Measurements from ENCODE around the gene CADPS. TPM values are rescaled to one million over a fixed set of nuclear protein-coding genes. Genes with fewer than 3 reads are reported as not detected.

Gene CADPS
- polyA plus RNA-seq, 1 of the 3 experiments (the other 2 are of a cell fraction): 5.8 TPM

DNA sequence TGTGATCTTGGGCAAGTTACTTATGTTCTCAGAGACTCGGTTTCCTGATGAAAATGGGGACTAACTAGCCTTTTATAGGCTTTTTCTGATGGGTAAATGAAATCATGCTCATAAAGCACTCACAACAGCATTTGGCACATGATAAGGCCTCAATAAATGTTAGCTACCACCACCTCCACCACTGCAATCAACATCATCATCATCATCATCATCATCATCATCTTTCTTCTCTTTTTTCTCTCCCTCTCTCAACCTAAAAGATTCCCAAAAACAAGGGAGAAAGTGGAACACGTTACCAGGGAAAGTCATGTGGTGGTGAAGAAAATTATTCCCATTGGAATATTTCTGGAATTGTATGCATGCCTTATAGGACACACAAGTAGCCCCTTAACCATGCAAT, 468.3 kb downstream of the CADPS start:
- Histone ChIP-seq H4K20me1 (ENCODE audit: insufficient read depth) (no peaks in the 10 kb centered on the region), H3K4me1 (ENCODE audit: control insufficient read depth in 1 of 2, insufficient read depth in 2 of 2, low read depth in 1 of 2, low read length in 1 of 2) (no peaks in the 10 kb centered on the region), H3K4me3 (ENCODE audit: low read depth in 2 of 2, low read length in 1 of 2) (no peak overlapping the region), H3K27me3 (ENCODE audit: insufficient read depth) (no peaks in the 10 kb centered on the region), H3K27ac (ENCODE audit: low read depth in 2 of 2, low read length in 1 of 2) (no peak overlapping the region), H3K36me3 (replicated peaks in 1 of 2; ENCODE audit: control insufficient read depth in 1 of 2, insufficient read depth in 2 of 2, low read length in 1 of 2) (no peaks in the 10 kb centered on the region), H2AFZ (ENCODE audit: low read depth) (no peak overlapping the region), H3K9ac (no peak overlapping the region), H3K9me3 (no peaks in the 10 kb centered on the region), H3F3A (replicated peaks; ENCODE audit: insufficient read depth) (no peaks in the 10 kb centered on the region), H3K79me2 (ENCODE audit: insufficient read depth) (no peaks in the 10 kb centered on the region), H3K9me2 (no peaks in the 10 kb centered on the region), H3K4me2 (no peak overlapping the region)
- DNase-seq: no peak
- ChIA-PET CTCF (no interaction called here), POLR2A (no interaction called here)
- no peak for TF ChIP-seq CHD2 (IDR thresholded peaks at IDR 0.05; ENCODE audit: low read length, partially characterized antibody)
- TF ChIP-seq RFX5 (IDR thresholded peaks at IDR 0.05; ENCODE audit: low read length): no peak
- TF ChIP-seq YY1 (IDR thresholded peaks at IDR 0.05; ENCODE audit: low read depth): no peak
- TF ChIP-seq CTCF (IDR thresholded peaks at IDR 0.05): no peak
- TF ChIP-seq JUND (IDR thresholded peaks at IDR 0.05): no peak
- 46% methylated on average over 2 of the region's 2 CpGs for WGBS (ENCODE audit: low lambda C conversion rate)

GRCh38 chr3:62405566-62405965, 469.6 kb downstream of the CADPS start:
- H3K27me3 ChIP-seq (ENCODE audit: insufficient read depth): no peaks in the 10 kb centered on the region
- H3K9ac ChIP-seq: no peak overlapping the region
- no peak for DNase-seq
- no peak overlapping the region for H2AFZ ChIP-seq (ENCODE audit: low read depth)
- 76% methylated on average over 6 of the region's 6 CpGs for WGBS (ENCODE audit: low lambda C conversion rate)
- H3K4me1 ChIP-seq (ENCODE audit: control insufficient read depth in 1 of 2, insufficient read depth in 2 of 2, low read depth in 1 of 2, low read length in 1 of 2): no peaks in the 10 kb centered on the region
- H3K27ac ChIP-seq (ENCODE audit: low read depth in 2 of 2, low read length in 1 of 2): no peak overlapping the region
- H3K9me3 ChIP-seq: no peaks in the 10 kb centered on the region
- POLR2A ChIA-PET: no interaction called here
- TF ChIP-seq CHD2 (IDR thresholded peaks at IDR 0.05; ENCODE audit: low read length, partially characterized antibody): no peak
- no peak for TF ChIP-seq NFIC (IDR thresholded peaks at IDR 0.05; ENCODE audit: borderline replicate concordance)
- no peak for TF ChIP-seq CTCF (IDR thresholded peaks at IDR 0.05)
- TF ChIP-seq POLR2AphosphoS5 (IDR thresholded peaks at IDR 0.05; ENCODE audit: low read depth, low read length): no peak
- no peak for TF ChIP-seq TAF1 (IDR thresholded peaks at IDR 0.05; ENCODE audit: borderline replicate concordance, low read depth, low read length)
- TF ChIP-seq NRF1 (IDR thresholded peaks at IDR 0.05; ENCODE audit: low read depth, low read length): no peak
- no peak for TF ChIP-seq RCOR1 (IDR thresholded peaks at IDR 0.05; ENCODE audit: low read length)
- H3K79me2 ChIP-seq (ENCODE audit: insufficient read depth): no peaks in the 10 kb centered on the region
- no peaks in the 10 kb centered on the region for H3K36me3 ChIP-seq (replicated peaks in 1 of 2; ENCODE audit: control insufficient read depth in 1 of 2, insufficient read depth in 2 of 2, low read length in 1 of 2)
- no peaks in the 10 kb centered on the region for H4K20me1 ChIP-seq (ENCODE audit: insufficient read depth)
- H3K4me3 ChIP-seq (ENCODE audit: low read depth in 2 of 2, low read length in 1 of 2): no peak overlapping the region
- no peak overlapping the region for H3K4me2 ChIP-seq
- no peaks in the 10 kb centered on the region for H3K9me2 ChIP-seq
- CTCF ChIA-PET: no interaction called here
- H3F3A ChIP-seq (replicated peaks; ENCODE audit: insufficient read depth): no peaks in the 10 kb centered on the region

Data from SK-N-SH (cell line).